Stimulated activated CD8-positive, alpha-beta memory T cell treated with anti-CD3 and anti-CD28 coated beads, Interleukin-15, amount 100 ng/mL, for 24 hours (primary cell): ENCODE measurements around the gene ALX1.
"Not testable (repeated sequence)": the region's sequence is repeated elsewhere in the genome, so short reads cannot be mapped to it uniquely, and the experiment has no call there.

Experiments
- DNase-seq: peaks from one replicate; pipeline ENCODE4 v3.0.0-alpha.2; 2020; ENCODE audit warnings: low read depth

ALX1 gene

GRCh38 chr12:85301051-85301450 lies 21.0 kb downstream of the ALX1 start:
- no peak for DNase-seq

- no peak for DNase-seq
Measured at GRCh38 chr12:85308374-85308773, 28.4 kb downstream of the ALX1 start.

- DNase-seq: no peak
Measured at GRCh38 chr12:85309125-85309566, 29.1 kb downstream of the ALX1 start.

- DNase-seq: no peak
Measured at GRCh38 chr12:85310025-85310424, 30.0 kb downstream of the ALX1 start.

GRCh38 chr12:85310456-85311076 lies 30.5 kb downstream of the ALX1 start:
- DNase-seq: no peak

- not testable (repeated sequence) for DNase-seq
Measured at GRCh38 chr12:85317866-85318636, 38.0 kb downstream of the ALX1 start.

GRCh38 chr12:85322715-85323114 lies 42.7 kb downstream of the ALX1 start:
- no peak for DNase-seq

- DNase-seq: no peak
Measured at GRCh38 chr12:85325442-85325841, 45.4 kb downstream of the ALX1 start.

GRCh38 chr12:85329913-85330312 lies 49.9 kb downstream of the ALX1 start:
- DNase-seq: no peak

- DNase-seq: no peak
Measured at GRCh38 chr12:85348779-85349178, 68.8 kb downstream of the ALX1 start.

- DNase-seq: no peak
Measured at GRCh38 chr12:85350356-85350755, 70.3 kb downstream of the ALX1 start.
